BJ (cell line): ENCODE measurements around the gene MBL2. TPM values are rescaled to one million over a fixed set of nuclear protein-coding genes. Genes with fewer than 3 reads are reported as not detected.

ENCODE experiments used
- CTCF ChIA-PET: fragments of 350-600 bp; formaldehyde crosslinking; extraction: SDS; loops from one replicate; lab custom pipeline; 2021; ENCODE audit warnings: antibody characterized with exemption, inconsistent platforms; lab: Yijun Ruan, JAX
- POLR2A ChIA-PET: fragments of 300-600 bp; sonication (Branson Sonifier 250); formaldehyde crosslinking; extraction: SDS; loops from one replicate; lab custom pipeline; 2021; ENCODE audit warnings: antibody characterized with exemption; lab: Charles Lee
- DNase-seq: peaks from one replicate; pipeline ENCODE4 v3.0.0-alpha.2; 2011; ENCODE audit warnings: low read depth
- H3K27me3 ChIP-seq: 2 replicates; pipeline ENCODE4 v1.6.0; 2011; ENCODE audit warnings: low read length; ENCODE audit not compliant: control insufficient read depth, insufficient read depth
- H3K36me3 ChIP-seq: 2 replicates; pipeline ENCODE4 v1.5.1; 2011; ENCODE audit warnings: low read length; ENCODE audit not compliant: control insufficient read depth, insufficient read depth
- H3K4me3 ChIP-seq: 2 replicates; pipeline ENCODE4 v1.5.1; 2011; ENCODE audit warnings: low read depth, mild to moderate bottlenecking, control low read depth, low read length
- polyA plus RNA-seq: library from polyadenylated mRNA; depleted of rRNA; stranded (reverse); fragments of >200 nt; gene quantifications from 2 replicates; pipeline ENCODE4 v1.2.3, GENCODE V29; 2011
- TF ChIP-seq, protein P1 (sequence below): IDR thresholded peaks from 2 replicates; pipeline ENCODE4 v1.5.1; 2011; ENCODE audit warnings: low read depth, mild to moderate bottlenecking, control low read depth, inconsistent platforms, low read length, moderate library complexity; ENCODE audit not compliant: insufficient read depth

The MBL2 gene
- polyA plus RNA-seq, 1 experiment: not detected

DNA sequence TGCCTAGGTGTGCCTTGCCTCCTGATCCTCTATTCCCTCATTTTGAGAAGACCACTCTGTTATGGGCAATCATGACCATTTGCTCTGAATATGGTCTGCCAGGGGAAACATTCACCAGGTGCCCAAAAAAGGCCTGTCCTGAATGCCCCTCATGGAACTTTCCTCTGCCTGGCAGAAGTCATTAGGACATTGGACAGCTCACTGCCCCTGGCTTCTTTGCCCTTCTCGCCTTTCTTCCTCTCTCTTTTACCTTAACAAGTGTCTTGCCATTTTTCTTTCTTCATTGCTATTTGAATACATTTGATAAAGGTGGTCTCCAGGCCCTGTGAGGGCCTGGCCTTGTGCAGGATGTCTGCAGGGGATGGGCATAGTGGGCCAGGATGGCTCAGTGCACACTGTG, 20.3 kb downstream of the MBL2 start:
- no peak for DNase-seq
- Histone ChIP-seq H3K4me3 (no peak overlapping the region), H3K27me3 (no peaks in the 10 kb centered on the region; the same call in none of the 2 replicates), H3K36me3 (no peaks in the 10 kb centered on the region)
- ChIA-PET POLR2A (no interaction called here), CTCF (interaction anchor here (0.7 to 3.5 kb wide), 2 partner anchors 12 to 26 kb away, joined by 3 to 12 read pairs; no protein-coding TSS in a partner anchor)
- TF ChIP-seq, protein P1, sequence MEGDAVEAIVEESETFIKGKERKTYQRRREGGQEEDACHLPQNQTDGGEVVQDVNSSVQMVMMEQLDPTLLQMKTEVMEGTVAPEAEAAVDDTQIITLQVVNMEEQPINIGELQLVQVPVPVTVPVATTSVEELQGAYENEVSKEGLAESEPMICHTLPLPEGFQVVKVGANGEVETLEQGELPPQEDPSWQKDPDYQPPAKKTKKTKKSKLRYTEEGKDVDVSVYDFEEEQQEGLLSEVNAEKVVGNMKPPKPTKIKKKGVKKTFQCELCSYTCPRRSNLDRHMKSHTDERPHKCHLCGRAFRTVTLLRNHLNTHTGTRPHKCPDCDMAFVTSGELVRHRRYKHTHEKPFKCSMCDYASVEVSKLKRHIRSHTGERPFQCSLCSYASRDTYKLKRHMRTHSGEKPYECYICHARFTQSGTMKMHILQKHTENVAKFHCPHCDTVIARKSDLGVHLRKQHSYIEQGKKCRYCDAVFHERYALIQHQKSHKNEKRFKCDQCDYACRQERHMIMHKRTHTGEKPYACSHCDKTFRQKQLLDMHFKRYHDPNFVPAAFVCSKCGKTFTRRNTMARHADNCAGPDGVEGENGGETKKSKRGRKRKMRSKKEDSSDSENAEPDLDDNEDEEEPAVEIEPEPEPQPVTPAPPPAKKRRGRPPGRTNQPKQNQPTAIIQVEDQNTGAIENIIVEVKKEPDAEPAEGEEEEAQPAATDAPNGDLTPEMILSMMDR: no peak

DNA sequence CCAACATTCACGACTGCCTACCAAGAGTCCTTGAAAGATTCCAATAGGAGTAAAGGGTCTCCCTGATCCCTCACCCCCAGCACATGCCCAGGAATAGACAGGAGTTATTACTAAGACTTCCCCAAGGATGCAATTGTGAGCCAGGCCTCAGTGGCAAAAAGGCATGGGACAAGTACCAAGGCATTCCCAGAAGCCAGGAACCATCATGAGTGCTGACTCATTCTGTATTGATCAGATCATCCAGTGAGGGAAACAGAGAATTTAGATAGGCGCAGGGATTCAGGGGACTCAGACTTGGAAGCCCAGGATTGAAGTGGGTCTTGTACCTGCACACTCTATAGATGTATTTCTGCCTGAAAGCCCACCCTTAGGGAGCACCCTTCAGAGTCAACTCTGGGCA, 21.2 kb downstream of the MBL2 start:
- H3K27me3 ChIP-seq: no peaks in the 10 kb centered on the region; the same call in none of the 2 replicates
- TF ChIP-seq, protein P1: no peak
- DNase-seq: no peak
- CTCF ChIA-PET: interaction anchor here (3.5 kb wide), 1 partner anchor 11 kb away, joined by 12 read pairs; no protein-coding TSS in a partner anchor
- H3K36me3 ChIP-seq: no peaks in the 10 kb centered on the region
- POLR2A ChIA-PET: no interaction called here
- no peak overlapping the region for H3K4me3 ChIP-seq

DNA sequence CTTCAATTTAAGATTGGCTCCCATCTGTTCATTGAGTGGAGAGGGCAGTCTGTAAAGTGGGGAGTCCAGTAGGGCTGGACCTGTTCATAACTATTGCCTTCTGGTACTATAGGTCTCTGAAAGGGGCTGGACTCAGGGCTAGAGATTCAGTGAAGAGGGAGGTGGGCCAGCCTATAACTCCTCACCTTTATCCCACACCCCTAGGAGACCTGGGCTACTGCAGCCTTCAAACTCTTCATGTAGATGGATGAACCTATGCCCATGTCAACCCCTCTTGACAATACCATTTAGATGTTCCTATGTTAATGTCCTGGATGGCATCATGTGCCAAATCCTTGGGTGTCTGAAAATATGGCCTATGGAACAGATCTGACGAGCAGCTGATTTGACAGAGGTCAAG, 22.0 kb downstream of the MBL2 start:
- TF ChIP-seq, protein P1: no peak
- H3K27me3 ChIP-seq: no peaks in the 10 kb centered on the region; the same call in none of the 2 replicates
- H3K36me3 ChIP-seq: no peaks in the 10 kb centered on the region
- POLR2A ChIA-PET: no interaction called here
- no peak for DNase-seq
- CTCF ChIA-PET: interaction anchor here (2.1 to 3.5 kb wide), 2 partner anchors 10 kb away, joined by 6 to 12 read pairs; no protein-coding TSS in a partner anchor
- no peak overlapping the region for H3K4me3 ChIP-seq

DNA sequence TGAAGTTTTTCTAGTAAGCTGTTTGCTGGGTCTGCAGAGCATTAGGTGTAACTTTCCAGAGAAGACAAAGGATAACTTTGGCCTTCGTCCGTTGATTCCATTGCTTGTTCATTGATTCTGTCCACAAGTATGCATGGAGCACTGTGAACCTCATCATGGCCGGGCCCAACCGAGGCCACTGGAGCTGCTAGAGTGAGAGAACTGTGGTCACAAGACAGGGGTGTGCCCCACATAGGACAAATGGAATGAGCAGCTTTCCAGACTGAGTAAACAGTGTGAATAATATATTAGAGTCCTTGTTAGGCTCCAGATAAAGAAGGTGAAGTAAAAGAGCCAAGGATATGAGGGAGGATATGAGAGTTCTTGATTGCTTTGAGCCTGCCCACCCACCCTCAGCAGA, 24.9 kb downstream of the MBL2 start:
- TF ChIP-seq, protein P1: no peak
- ChIA-PET POLR2A (no interaction called here), CTCF (interaction anchor here (0.5 to 10.8 kb wide), 3 partner anchors 32 to 167 kb away, joined by 3 to 336 read pairs (median 3); no protein-coding TSS in a partner anchor)
- Histone ChIP-seq H3K36me3 (no peaks in the 10 kb centered on the region), H3K27me3 (no peaks in the 10 kb centered on the region; the same call in 1 of the 2 replicates), H3K4me3 (no peak overlapping the region)
- no peak for DNase-seq

DNA sequence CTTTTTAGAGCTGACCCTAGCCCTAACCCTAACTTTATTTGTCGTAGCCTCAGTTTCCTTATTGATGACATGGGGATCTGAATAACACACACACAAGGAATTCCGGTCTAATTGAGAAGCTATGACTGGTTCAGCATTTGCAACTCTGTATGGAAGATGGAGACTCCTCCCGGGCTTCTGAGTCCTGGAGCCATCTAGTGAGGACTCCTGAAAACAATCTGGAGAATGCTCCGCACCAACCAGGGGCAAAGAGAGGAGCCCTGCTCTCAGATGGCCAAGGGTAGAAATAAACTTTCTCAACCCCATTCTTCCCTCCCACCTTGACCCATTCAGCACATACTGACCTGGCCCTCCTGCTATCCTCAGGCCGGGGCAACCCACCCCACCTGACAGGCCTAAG, 26.4 kb downstream of the MBL2 start:
- Histone ChIP-seq H3K4me3 (no peak overlapping the region), H3K27me3 (no peaks in the 10 kb centered on the region), H3K36me3 (no peaks in the 10 kb centered on the region)
- CTCF ChIA-PET: interaction anchor here (0.8 to 10.8 kb wide), 4 partner anchors 9 to 33 kb away, joined by 4 to 336 read pairs (median 5); no protein-coding TSS in a partner anchor
- TF ChIP-seq, protein P1: no peak
- POLR2A ChIA-PET: no interaction called here
- DNase-seq: no peak
